ENCODE results near the gene GALT. TPM values are rescaled to one million over a fixed set of nuclear protein-coding genes. Genes with fewer than 3 reads are reported as not detected.

GALT gene
- total and polyA plus RNA-seq, 8 donors: 42.8 to 81.6 (median 67.5) TPM

DNA sequence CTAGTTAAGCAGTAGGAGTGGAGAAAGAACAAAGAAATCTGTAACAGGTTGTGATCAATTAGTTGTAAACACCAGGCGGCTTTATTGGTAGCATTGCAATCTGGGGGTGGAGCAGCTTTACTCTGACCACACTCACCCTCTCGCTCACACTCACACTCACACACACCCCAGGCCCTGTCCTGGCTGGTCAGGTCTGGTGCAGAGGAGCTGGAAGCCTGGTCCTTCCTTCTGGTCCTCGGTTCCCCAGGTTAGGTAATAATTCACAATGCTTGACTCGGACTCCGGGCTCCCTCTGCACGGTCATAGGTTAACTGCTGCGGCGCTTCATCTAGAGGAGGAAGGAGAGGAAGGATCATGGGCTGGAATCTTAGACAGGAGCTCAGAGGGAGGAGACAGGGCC, 43.0 kb downstream of the GALT start:
- TF ChIP-seq CTCF (IDR thresholded peaks at IDR 0.05): no peak
- Histone ChIP-seq H3K4me3 (no peak overlapping the region), H3K27ac (no peak overlapping the region), H3K36me3 (no peaks in the 10 kb centered on the region), H3K9me3 (no peaks in the 10 kb centered on the region), H3K4me1 (peaks cover 0 to 8% of the 10 kb centered on the region in 2 donors), H3K27me3 (no peaks in the 10 kb centered on the region)
- DNase-seq (no peak), ATAC-seq (no peak)
- intact Hi-C loops (cut with DNase I): no loop called here

DNA sequence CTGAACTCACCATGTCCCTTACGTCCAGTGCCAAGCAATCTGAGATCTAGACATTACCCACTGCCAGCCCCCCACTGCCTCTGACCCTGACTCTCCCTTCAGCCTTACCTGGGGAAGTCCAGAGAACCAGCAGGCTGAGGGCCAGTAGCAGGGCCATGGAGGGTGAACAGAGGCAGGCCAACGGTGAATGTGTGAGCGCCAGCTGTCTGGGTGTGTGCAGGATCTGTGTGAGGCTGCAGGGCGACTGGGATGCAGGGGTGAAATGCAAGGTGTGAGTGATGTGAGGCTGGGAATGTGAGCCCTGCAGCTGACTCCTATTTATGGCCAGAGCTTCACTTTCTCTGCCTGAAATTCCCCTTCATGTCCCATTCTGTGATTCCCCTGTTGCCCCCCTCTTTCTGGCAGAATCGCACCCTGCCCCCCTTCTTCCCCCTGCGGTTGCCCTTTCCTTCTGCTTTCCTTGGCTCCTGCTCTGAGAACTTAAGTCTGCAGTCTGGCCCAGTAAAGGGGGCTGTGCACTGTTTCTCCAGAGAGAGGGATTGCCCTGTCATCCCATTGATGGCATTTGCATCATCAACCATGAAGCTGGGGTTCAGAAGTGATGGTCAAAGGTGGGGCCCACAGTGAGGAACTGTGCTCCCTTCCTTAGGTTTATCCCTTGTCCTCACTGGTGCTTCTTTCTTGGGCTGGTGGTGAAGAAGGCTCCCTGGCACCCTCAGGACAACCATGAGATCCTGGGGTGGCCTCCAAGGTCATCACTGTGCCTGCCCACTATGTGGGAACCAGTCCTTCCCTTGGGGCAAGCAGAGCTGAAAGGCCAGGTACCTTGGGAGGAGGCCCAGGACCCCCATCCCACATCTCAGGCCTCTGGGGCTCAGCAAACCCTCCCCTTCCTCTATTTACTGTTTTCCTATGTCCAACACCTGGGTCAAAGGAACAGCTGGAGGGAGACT, 44.8 kb downstream of the GALT start, which contains the start of gene CCL19:
TSS of gene CCL19 (minus strand) at position 294 of the 953 bp plus-strand sequence. CDS start at position 157, 137 bp downstream.
- intact Hi-C loops (cut with DNase I): no loop called here
- no peaks in the 10 kb centered on the region for H3K36me3 ChIP-seq
- DNase-seq (no peak), ATAC-seq (no peak)
- no peaks in the 10 kb centered on the region for H3K27me3 ChIP-seq
- H3K4me3 ChIP-seq: no peak within 1 kb of the TSS
- H3K9me3 ChIP-seq: no peaks in the 10 kb centered on the region
- TF ChIP-seq CTCF (IDR thresholded peaks at IDR 0.05): no peak
- H3K4me1 ChIP-seq: peaks cover 0 to 8% of the 10 kb centered on the region in 2 donors
- no peak within 1 kb of the TSS for H3K27ac ChIP-seq

GRCh38 chr9:34691936-34692315, 45.5 kb downstream of the GALT start:
- intact Hi-C loops (cut with DNase I): no loop called here
- H3K4me3 ChIP-seq: no peak overlapping the region
- no peak for TF ChIP-seq CTCF (IDR thresholded peaks at IDR 0.05)
- H3K36me3 ChIP-seq: no peaks in the 10 kb centered on the region
- H3K27me3 ChIP-seq: no peaks in the 10 kb centered on the region
- no peak for DNase-seq
- H3K9me3 ChIP-seq: no peaks in the 10 kb centered on the region
- no peak for ATAC-seq
- no peak overlapping the region for H3K27ac ChIP-seq
- peaks cover 0 to 2% of the 10 kb centered on the region in 2 donors for H3K4me1 ChIP-seq

DNA sequence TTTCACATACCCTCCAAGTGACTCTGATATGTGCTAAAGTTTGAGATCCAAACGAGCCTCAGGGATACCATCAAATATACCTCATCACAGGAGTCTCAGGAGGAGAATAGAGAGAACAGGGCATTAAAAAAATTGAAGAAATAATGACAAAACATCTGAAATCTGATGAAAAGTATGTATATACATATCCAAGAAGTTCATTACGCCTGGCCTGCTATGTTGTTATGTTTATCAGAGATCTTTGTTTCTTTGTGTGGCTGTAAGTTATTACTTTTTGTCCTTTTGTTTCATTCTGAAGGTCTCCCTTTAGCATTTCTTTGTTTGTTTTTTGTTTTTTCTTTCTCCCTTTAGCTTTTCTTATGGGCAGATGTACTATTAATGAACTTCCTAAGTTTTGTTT, 47.1 kb downstream of the GALT start:
- no peak for ATAC-seq
- Histone ChIP-seq H3K27me3 (no peaks in the 10 kb centered on the region), H3K4me3 (no peak overlapping the region), H3K36me3 (no peaks in the 10 kb centered on the region), H3K9me3 (no peaks in the 10 kb centered on the region), H3K27ac (no peak overlapping the region), H3K4me1 (no peaks in the 10 kb centered on the region)
- no peak for TF ChIP-seq CTCF (IDR thresholded peaks at IDR 0.05)
- intact Hi-C loops (cut with DNase I): no loop called here
- no peak for DNase-seq

- intact Hi-C loops (cut with DNase I): no loop called here
- no peaks in the 10 kb centered on the region for H3K4me1 ChIP-seq
- H3K9me3 ChIP-seq: no peaks in the 10 kb centered on the region
- no peak overlapping the region for H3K4me3 ChIP-seq
- TF ChIP-seq CTCF (IDR thresholded peaks at IDR 0.05): no peak
- H3K27ac ChIP-seq: no peak overlapping the region
- no peaks in the 10 kb centered on the region for H3K36me3 ChIP-seq
- DNase-seq: no peak
- no peak for ATAC-seq
- no peaks in the 10 kb centered on the region for H3K27me3 ChIP-seq
Observed at GRCh38 chr9:34694811-34695210, 48.3 kb downstream of the GALT start.

Other genes with a start within 250 kb of the GALT start
- 10 to 100 TPM; 18.0 to 23.0 TPM for gene FAM219A, start 188.1 kb upstream of the GALT start, total RNA-seq
- 10 to 100 TPM; 12.3 to 16.9 (median 13.9) TPM for gene FAM219A, start 188.1 kb upstream of the GALT start, polyA plus RNA-seq (ENCODE audit: insufficient read length in 6 of 6)
- gene DNAI1, start 187.9 kb upstream of the GALT start, total RNA-seq: 1 to 10 TPM in 1 of 2 donors, under 1 TPM in 1; 0.29 to 4.1 TPM
- gene DNAI1, start 187.9 kb upstream of the GALT start, polyA plus RNA-seq (ENCODE audit: insufficient read length in 6 of 6): 10 to 100 TPM in 1 of 6 donors, 1 to 10 TPM in 5; 1.8 to 11.6 (median 7.5) TPM
- gene ENHO, start 123.7 kb upstream of the GALT start, total RNA-seq: under 1 TPM; 0.26 to 0.61 TPM
- gene ENHO, start 123.7 kb upstream of the GALT start, polyA plus RNA-seq (ENCODE audit: insufficient read length in 6 of 6): 1 to 10 TPM; 1.2 to 1.9 (median 1.4) TPM
- under 1 TPM; 0.90 to 0.92 TPM for gene CNTFR, start 57.0 kb upstream of the GALT start, total RNA-seq
- gene CNTFR, start 57.0 kb upstream of the GALT start, polyA plus RNA-seq (ENCODE audit: insufficient read length in 6 of 6): 10 to 100 TPM; 21.9 to 35.6 (median 28.2) TPM
- gene RPP25L, start 34.6 kb upstream of the GALT start, total RNA-seq: 10 to 100 TPM; 18.6 to 21.9 TPM
- gene RPP25L, start 34.6 kb upstream of the GALT start, polyA plus RNA-seq (ENCODE audit: insufficient read length in 6 of 6): 10 to 100 TPM; 17.7 to 22.4 (median 20.6) TPM
- 10 to 100 TPM; 69.8 to 70.4 TPM for gene DCTN3, start 26.2 kb upstream of the GALT start, total RNA-seq
- gene DCTN3, start 26.2 kb upstream of the GALT start, polyA plus RNA-seq (ENCODE audit: insufficient read length in 6 of 6): 100 to 1,000 TPM in 1 of 6 donors, 10 to 100 TPM in 5; 88.6 to 111 (median 93.9) TPM
- gene ARID3C, start 17.6 kb upstream of the GALT start, total RNA-seq: not detected
- under 1 TPM in 3 of 6 donors, not detected in 3; 0.13 to 0.24 (median 0.15) TPM for gene ARID3C, start 17.6 kb upstream of the GALT start, polyA plus RNA-seq (ENCODE audit: insufficient read length in 6 of 6)
- gene SIGMAR1, start 8.9 kb upstream of the GALT start, total RNA-seq: 10 to 100 TPM; 50.5 to 72.1 TPM
- gene SIGMAR1, start 8.9 kb upstream of the GALT start, polyA plus RNA-seq (ENCODE audit: insufficient read length in 6 of 6): 10 to 100 TPM; 36.0 to 46.9 (median 42.3) TPM
- 10 to 100 TPM; 13.8 to 17.6 TPM for gene IL11RA, start 5.5 kb downstream of the GALT start, total RNA-seq
- 100 to 1,000 TPM in 4 of 6 donors, 10 to 100 TPM in 2; 93.3 to 121 (median 106) TPM for gene IL11RA, start 5.5 kb downstream of the GALT start, polyA plus RNA-seq (ENCODE audit: insufficient read length in 6 of 6)
- gene CCL27, start 16.0 kb downstream of the GALT start, total RNA-seq: under 1 TPM in 1 of 2 donors, not detected in 1; 0.67 TPM
- 1 to 10 TPM in 1 of 6 donors, under 1 TPM in 5; 0.49 to 1.6 (median 0.78) TPM for gene CCL27, start 16.0 kb downstream of the GALT start, polyA plus RNA-seq (ENCODE audit: insufficient read length in 6 of 6)
- 10 to 100 TPM in 1 of 2 donors, 1 to 10 TPM in 1; 1.2 to 36.3 TPM for gene CCL19, start 44.6 kb downstream of the GALT start, total RNA-seq
- gene CCL19, start 44.6 kb downstream of the GALT start, polyA plus RNA-seq (ENCODE audit: insufficient read length in 6 of 6): 1 to 10 TPM in 1 of 6 donors, under 1 TPM in 3, not detected in 2; 0.28 to 1.4 (median 0.33) TPM
- 100 to 1,000 TPM in 1 of 2 donors, 10 to 100 TPM in 1; 39.1 to 136 TPM for gene CCL21, start 63.5 kb downstream of the GALT start, total RNA-seq
- 100 to 1,000 TPM in 5 of 6 donors, 10 to 100 TPM in 1; 69.2 to 212 (median 175) TPM for gene CCL21, start 63.5 kb downstream of the GALT start, polyA plus RNA-seq (ENCODE audit: insufficient read length in 6 of 6)

Data from left lung (tissue), 10 donors.